SK-N-SH (cell line): Measurements from ENCODE around the gene USB1. TPM values are rescaled to one million over a fixed set of nuclear protein-coding genes. Genes with fewer than 3 reads are reported as not detected.

Source experiments
- CTCF ChIA-PET: fragments of 300-600, 350-600 bp; formaldehyde crosslinking; extraction: SDS; loops from one replicate; lab custom pipeline; 2021; lab: Yijun Ruan, JAX
- POLR2A ChIA-PET: fragments of 350-600 bp; sonication (Branson Sonifier 250); formaldehyde crosslinking; extraction: SDS; loops from one replicate; lab custom pipeline; 2020; ENCODE audit warnings: antibody characterized with exemption, inconsistent platforms; lab: Yijun Ruan, JAX
- DNase-seq: peaks from one replicate; pipeline ENCODE4 v3.0.0; 2012
- H2AFZ ChIP-seq: fragments of 200-600 bp; sonication (generic); 2 replicates; pipeline ENCODE4 v1.8.1; 2016; ENCODE audit warnings: antibody characterized with exemption, mild to moderate bottlenecking, low read depth
- H3F3A ChIP-seq: fragments of 200-600 bp; sonication (generic); replicated peaks from 2 replicates; pipeline ENCODE3; 2016; ENCODE audit warnings: antibody characterized with exemption, mild to moderate bottlenecking; ENCODE audit not compliant: insufficient read depth
- H3K27ac ChIP-seq, 2 experiments: fragments of 200-500 bp in 1 of 2; fragments of 200-600 bp in 1 of 2; sonication (Bioruptor generic) in 1 of 2; sonication (generic), shearing (Covaris generic) in 1 of 2; 2 replicates each; pipeline versions ENCODE4 v1.5.1 to v1.6.1; 2014 to 2016; ENCODE audit warnings: low read depth in 2 of 2, inconsistent platforms in 1 of 2, low read length in 1 of 2, mild to moderate bottlenecking in 1 of 2, mixed read lengths in 1 of 2
- H3K27me3 ChIP-seq: fragments of 200-600 bp; sonication (generic), shearing (Covaris generic); 2 replicates; pipeline ENCODE4 v1.6.1; 2016; ENCODE audit warnings: mixed run types; ENCODE audit not compliant: insufficient read depth
- H3K36me3 ChIP-seq, 2 experiments: fragments of 200-500 bp in 1 of 2; fragments of 200-600 bp in 1 of 2; sonication (Bioruptor generic) in 1 of 2; sonication (generic) in 1 of 2; replicated peaks in 1 of 2; 2 replicates each; pipeline versions ENCODE3 to v1.5.1; 2014 to 2016; ENCODE audit warnings: low read length in 1 of 2, mild to moderate bottlenecking in 1 of 2; ENCODE audit not compliant: insufficient read depth in 2 of 2, control insufficient read depth in 1 of 2
- H3K4me1 ChIP-seq, 2 experiments: fragments of 200-500 bp in 1 of 2; fragments of 200-600 bp in 1 of 2; sonication (Bioruptor generic) in 1 of 2; sonication (generic), shearing (Covaris generic) in 1 of 2; 2 replicates each; pipeline versions ENCODE4 v1.5.1 to v1.6.1; 2014 to 2016; ENCODE audit warnings: low read depth in 1 of 2, low read length in 1 of 2, mixed run types in 1 of 2; ENCODE audit not compliant: insufficient read depth in 2 of 2, control insufficient read depth in 1 of 2
- H3K4me2 ChIP-seq: fragments of 200-600 bp; sonication (generic), shearing (Covaris generic); 2 replicates; pipeline ENCODE4 v1.6.1; 2017; ENCODE audit warnings: mixed run types
- H3K4me3 ChIP-seq, 2 experiments: fragments of 200-500 bp in 1 of 2; fragments of 200-600 bp in 1 of 2; sonication (Bioruptor generic) in 1 of 2; sonication (generic), shearing (Covaris generic) in 1 of 2; 2 replicates each; pipeline versions ENCODE4 v1.5.1 to v1.8.1; 2014 to 2016; ENCODE audit warnings: low read depth in 2 of 2, inconsistent platforms in 1 of 2, low read length in 1 of 2, mild to moderate bottlenecking in 1 of 2, mixed read lengths in 1 of 2, moderate library complexity in 1 of 2
- H3K79me2 ChIP-seq: fragments of 200-600 bp; sonication (generic); 2 replicates; pipeline ENCODE4 v1.8.1; 2017; ENCODE audit warnings: mild to moderate bottlenecking; ENCODE audit not compliant: insufficient read depth
- H3K9ac ChIP-seq: fragments of 200-600 bp; sonication (generic); 2 replicates; pipeline ENCODE4 v1.6.1; 2017; ENCODE audit warnings: mixed run types
- H3K9me2 ChIP-seq: fragments of 200-600 bp; sonication (generic); 2 replicates; pipeline ENCODE4 v1.6.1; 2017; ENCODE audit warnings: mixed run types
- H3K9me3 ChIP-seq: fragments of 200-600 bp; sonication (generic); 2 replicates; pipeline ENCODE4 v1.6.1; 2017; ENCODE audit warnings: mixed run types, mild to moderate bottlenecking, moderate library complexity
- H4K20me1 ChIP-seq: fragments of 200-600 bp; sonication (generic); 2 replicates; pipeline ENCODE4 v1.6.1; 2017; ENCODE audit warnings: mild to moderate bottlenecking, mixed run types; ENCODE audit not compliant: insufficient read depth
- CHD2 ChIP-seq: fragments of 150-350 bp; IDR thresholded peaks from 2 replicates; pipeline ENCODE4 v1.6.1; 2018; ENCODE audit warnings: low read length; ENCODE audit not compliant: partially characterized antibody
- ELF1 ChIP-seq: IDR thresholded peaks from 2 replicates; pipeline ENCODE4 v1.4.0; 2012
- EP300 ChIP-seq, 2 experiments: IDR thresholded peaks; 2 replicates each; pipeline versions ENCODE4 v1.4.0 to v1.6.1; 2012; ENCODE audit warnings: borderline replicate concordance in 1 of 2, low read depth in 1 of 2, low read length in 1 of 2
- EZH2phosphoT487 ChIP-seq: fragments of 200-600 bp; sonication (generic); IDR thresholded peaks from 2 replicates; pipeline ENCODE4 v1.6.1; 2017; ENCODE audit warnings: low read depth, mixed run types, mild to moderate bottlenecking, antibody characterized with exemption, moderate library complexity, borderline replicate concordance
- FOSL2 ChIP-seq: IDR thresholded peaks from 2 replicates; pipeline ENCODE4 v1.4.0; 2012; ENCODE audit warnings: low read depth, mild to moderate bottlenecking, moderate library complexity, borderline replicate concordance
- FOXJ3 ChIP-seq: sonication (generic); formaldehyde crosslinking; IDR thresholded peaks from 2 replicates; pipeline ENCODE4 v1.5.1; 2020; ENCODE audit warnings: mild to moderate bottlenecking, missing genetic modification reagents
- GABPA ChIP-seq: IDR thresholded peaks from 2 replicates; pipeline ENCODE4 v1.4.0; 2012; ENCODE audit warnings: low read depth, mild to moderate bottlenecking
- GATA2 ChIP-seq: sonication (generic); formaldehyde crosslinking; IDR thresholded peaks from 2 replicates; pipeline ENCODE4 v1.5.0; 2020; ENCODE audit warnings: mild to moderate bottlenecking, missing genetic modification reagents
- JUND ChIP-seq: IDR thresholded peaks from 2 replicates; pipeline ENCODE4 v1.4.0; 2012
- MEF2A ChIP-seq: IDR thresholded peaks from 2 replicates; pipeline ENCODE4 v1.4.0; 2012; ENCODE audit warnings: low read depth, borderline replicate concordance
- MXI1 ChIP-seq: IDR thresholded peaks from 2 replicates; pipeline ENCODE4 v1.6.1; 2012; ENCODE audit warnings: mild to moderate bottlenecking, low read depth, low read length, improper control_type of control experiment
- NFIC ChIP-seq: IDR thresholded peaks from 2 replicates; pipeline ENCODE4 v1.4.0; 2012; ENCODE audit warnings: borderline replicate concordance
- POLR2AphosphoS5 ChIP-seq: IDR thresholded peaks from 2 replicates; pipeline ENCODE4 v1.6.1; 2012; ENCODE audit warnings: low read depth, low read length
- RAD21 ChIP-seq: IDR thresholded peaks from 2 replicates; pipeline ENCODE4 v1.6.1; 2012; ENCODE audit warnings: mild to moderate bottlenecking, low read length
- RCOR1 ChIP-seq: fragments of 150-350 bp; IDR thresholded peaks from 2 replicates; pipeline ENCODE4 v1.6.1; 2017; ENCODE audit warnings: antibody characterized with exemption, low read length
- SIN3A ChIP-seq: IDR thresholded peaks from 2 replicates; pipeline ENCODE4 v1.6.1; 2012; ENCODE audit warnings: low read depth, mild to moderate bottlenecking, low read length, moderate library complexity, borderline replicate concordance
- SMC3 ChIP-seq: IDR thresholded peaks from 2 replicates; pipeline ENCODE4 v1.6.1; 2012; ENCODE audit warnings: low read depth, low read length, improper control_type of control experiment
- TEAD4 ChIP-seq: IDR thresholded peaks from 2 replicates; pipeline ENCODE4 v1.4.0; 2012; ENCODE audit warnings: mild to moderate bottlenecking, borderline replicate concordance; ENCODE audit not compliant: insufficient read depth
- WGBS: methylation state at CpG from one replicate; pipeline ENCODE4 v1.1.6; 2017; ENCODE audit warnings: low lambda C conversion rate; 5-methylcytosine and 5-hydroxymethylcytosine counted together
- polyA plus RNA-seq, 3 experiments: library from polyadenylated mRNA; depleted of rRNA; stranded (reverse); fragments of >200 nt; gene quantifications; 2 replicates each; pipeline ENCODE4 v1.2.3, GENCODE V29; 2012
- TF ChIP-seq, protein P1 (sequence below): fragments of 150-350 bp; IDR thresholded peaks from 2 replicates; pipeline ENCODE4 v1.6.1; 2016; ENCODE audit warnings: mild to moderate bottlenecking, low read depth, low read length
- TF ChIP-seq, protein P2 (sequence below): IDR thresholded peaks from 2 replicates; pipeline ENCODE4 v1.6.1; 2012; ENCODE audit warnings: mild to moderate bottlenecking, low read depth, low read length, moderate library complexity
- TF ChIP-seq, protein P3 (sequence below): IDR thresholded peaks from 2 replicates; pipeline ENCODE4 v1.4.0; 2012; ENCODE audit warnings: low read depth
- TF ChIP-seq, protein P4 (sequence below): fragments of 150-350 bp; IDR thresholded peaks from 2 replicates; pipeline ENCODE4 v1.6.1; 2017; ENCODE audit warnings: antibody characterized with exemption, low read length, low read depth, borderline replicate concordance
- TF ChIP-seq, protein P5 (sequence below): IDR thresholded peaks from 2 replicates; pipeline ENCODE4; 2012

Gene USB1
- polyA plus RNA-seq, 1 of the 3 experiments (the other 2 are of a cell fraction), result 94.1 TPM

DNA sequence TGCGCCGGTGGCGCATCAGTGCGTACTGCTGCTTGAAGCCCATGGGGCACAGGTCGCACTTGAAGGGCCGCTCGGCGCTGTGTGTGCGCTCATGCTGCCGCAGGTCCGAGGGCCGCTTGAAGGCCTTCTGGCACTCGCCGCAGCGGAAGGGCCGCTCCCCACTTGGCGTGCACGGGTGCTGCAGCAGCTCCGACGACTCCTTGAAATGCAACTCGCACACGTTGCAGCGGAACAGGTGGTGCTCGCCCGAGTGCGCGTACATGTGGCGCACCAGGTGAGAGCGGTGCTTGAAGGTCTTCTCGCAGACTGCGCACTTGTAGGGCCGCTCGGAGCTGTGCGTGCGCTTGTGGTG lies 4.1 kb upstream of the USB1 start:
- no peak for DNase-seq
- peaks cover 0 to 35% of the 10 kb centered on the region in 2 experiments for H3K36me3 ChIP-seq

DNA sequence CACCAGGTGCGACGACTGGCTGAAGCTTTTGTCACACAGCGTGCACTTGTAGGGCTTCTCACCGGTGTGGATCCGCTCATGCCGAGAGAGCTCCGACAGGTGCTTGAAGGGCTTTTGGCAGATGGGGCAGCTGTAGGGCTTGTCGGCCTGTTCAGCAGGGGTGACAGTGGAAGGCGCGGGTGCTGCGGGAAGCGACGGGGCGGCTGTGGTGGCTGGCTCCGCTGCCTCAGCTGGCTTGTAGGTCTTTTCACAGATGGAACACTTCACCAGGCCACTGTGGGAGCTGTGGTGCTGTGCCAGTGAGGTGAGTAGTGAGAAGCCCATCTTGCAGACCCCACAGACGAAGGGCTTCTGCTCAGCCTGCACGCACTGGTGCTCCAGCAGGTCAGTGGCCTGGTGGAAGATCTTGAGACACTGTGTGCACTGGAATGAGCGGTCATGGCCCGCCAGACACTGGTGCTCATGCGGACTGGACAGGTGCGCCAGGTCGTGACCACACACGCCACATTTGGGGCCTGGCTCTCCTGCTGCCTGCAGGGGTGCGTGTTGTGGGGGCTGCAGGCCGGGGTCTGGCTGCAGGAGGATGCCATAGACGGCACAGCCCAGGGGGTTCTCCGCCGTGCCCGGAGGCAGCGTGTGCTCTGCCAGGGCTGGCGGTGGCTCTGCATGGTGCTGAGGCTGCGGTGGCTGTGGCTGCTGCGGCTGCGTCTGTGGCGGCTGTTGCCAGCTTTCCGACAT lies 3.5 kb upstream of the USB1 start:
- ChIA-PET CTCF (interaction anchor here (1.3 to 6.2 kb wide), 3 partner anchors 54 to 241 kb away, joined by 3 to 71 read pairs (median 5); no protein-coding TSS in a partner anchor), POLR2A (no interaction called here)
- TF ChIP-seq TEAD4 (no peak), JUND (no peak), GABPA (no peak), ELF1 (no peak)
- TF ChIP-seq, protein P1, sequence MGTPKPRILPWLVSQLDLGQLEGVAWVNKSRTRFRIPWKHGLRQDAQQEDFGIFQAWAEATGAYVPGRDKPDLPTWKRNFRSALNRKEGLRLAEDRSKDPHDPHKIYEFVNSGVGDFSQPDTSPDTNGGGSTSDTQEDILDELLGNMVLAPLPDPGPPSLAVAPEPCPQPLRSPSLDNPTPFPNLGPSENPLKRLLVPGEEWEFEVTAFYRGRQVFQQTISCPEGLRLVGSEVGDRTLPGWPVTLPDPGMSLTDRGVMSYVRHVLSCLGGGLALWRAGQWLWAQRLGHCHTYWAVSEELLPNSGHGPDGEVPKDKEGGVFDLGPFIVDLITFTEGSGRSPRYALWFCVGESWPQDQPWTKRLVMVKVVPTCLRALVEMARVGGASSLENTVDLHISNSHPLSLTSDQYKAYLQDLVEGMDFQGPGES, result no peak
- TF ChIP-seq, protein P2, sequence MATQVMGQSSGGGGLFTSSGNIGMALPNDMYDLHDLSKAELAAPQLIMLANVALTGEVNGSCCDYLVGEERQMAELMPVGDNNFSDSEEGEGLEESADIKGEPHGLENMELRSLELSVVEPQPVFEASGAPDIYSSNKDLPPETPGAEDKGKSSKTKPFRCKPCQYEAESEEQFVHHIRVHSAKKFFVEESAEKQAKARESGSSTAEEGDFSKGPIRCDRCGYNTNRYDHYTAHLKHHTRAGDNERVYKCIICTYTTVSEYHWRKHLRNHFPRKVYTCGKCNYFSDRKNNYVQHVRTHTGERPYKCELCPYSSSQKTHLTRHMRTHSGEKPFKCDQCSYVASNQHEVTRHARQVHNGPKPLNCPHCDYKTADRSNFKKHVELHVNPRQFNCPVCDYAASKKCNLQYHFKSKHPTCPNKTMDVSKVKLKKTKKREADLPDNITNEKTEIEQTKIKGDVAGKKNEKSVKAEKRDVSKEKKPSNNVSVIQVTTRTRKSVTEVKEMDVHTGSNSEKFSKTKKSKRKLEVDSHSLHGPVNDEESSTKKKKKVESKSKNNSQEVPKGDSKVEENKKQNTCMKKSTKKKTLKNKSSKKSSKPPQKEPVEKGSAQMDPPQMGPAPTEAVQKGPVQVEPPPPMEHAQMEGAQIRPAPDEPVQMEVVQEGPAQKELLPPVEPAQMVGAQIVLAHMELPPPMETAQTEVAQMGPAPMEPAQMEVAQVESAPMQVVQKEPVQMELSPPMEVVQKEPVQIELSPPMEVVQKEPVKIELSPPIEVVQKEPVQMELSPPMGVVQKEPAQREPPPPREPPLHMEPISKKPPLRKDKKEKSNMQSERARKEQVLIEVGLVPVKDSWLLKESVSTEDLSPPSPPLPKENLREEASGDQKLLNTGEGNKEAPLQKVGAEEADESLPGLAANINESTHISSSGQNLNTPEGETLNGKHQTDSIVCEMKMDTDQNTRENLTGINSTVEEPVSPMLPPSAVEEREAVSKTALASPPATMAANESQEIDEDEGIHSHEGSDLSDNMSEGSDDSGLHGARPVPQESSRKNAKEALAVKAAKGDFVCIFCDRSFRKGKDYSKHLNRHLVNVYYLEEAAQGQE, result no peak
- TF ChIP-seq, protein P3, sequence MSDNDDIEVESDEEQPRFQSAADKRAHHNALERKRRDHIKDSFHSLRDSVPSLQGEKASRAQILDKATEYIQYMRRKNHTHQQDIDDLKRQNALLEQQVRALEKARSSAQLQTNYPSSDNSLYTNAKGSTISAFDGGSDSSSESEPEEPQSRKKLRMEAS, result no peak

More for the DNA sequence above, 4.1 kb upstream of the USB1 start:
- H3K79me2 ChIP-seq, result peaks cover 20% of the 10 kb centered on the region
- H3K27ac ChIP-seq, result no peak overlapping the region
- CTCF ChIA-PET, result interaction anchor here (1.6 to 6.2 kb wide), 3 partner anchors 91 to 240 kb away, joined by 4 to 71 read pairs (median 5); no protein-coding TSS in a partner anchor
- TF ChIP-seq, protein P4, sequence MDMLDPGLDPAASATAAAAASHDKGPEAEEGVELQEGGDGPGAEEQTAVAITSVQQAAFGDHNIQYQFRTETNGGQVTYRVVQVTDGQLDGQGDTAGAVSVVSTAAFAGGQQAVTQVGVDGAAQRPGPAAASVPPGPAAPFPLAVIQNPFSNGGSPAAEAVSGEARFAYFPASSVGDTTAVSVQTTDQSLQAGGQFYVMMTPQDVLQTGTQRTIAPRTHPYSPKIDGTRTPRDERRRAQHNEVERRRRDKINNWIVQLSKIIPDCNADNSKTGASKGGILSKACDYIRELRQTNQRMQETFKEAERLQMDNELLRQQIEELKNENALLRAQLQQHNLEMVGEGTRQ, result no peak
- TF ChIP-seq MEF2A (no peak), GATA2 (no peak), RAD21 (no peak), EP300 (IDR thresholded peaks at IDR 0.05; ENCODE audit: borderline replicate concordance in 1 of 2, low read depth in 1 of 2, low read length in 1 of 2) (no peak), SMC3 (no peak), POLR2AphosphoS5 (no peak), SIN3A (no peak), CHD2 (no peak), TEAD4 (no peak), RCOR1 (no peak), EZH2phosphoT487 (no peak), FOXJ3 (no peak), MXI1 (no peak), NFIC (no peak), GABPA (no peak), FOSL2 (no peak)
- TF ChIP-seq, protein P1, result no peak
- TF ChIP-seq, protein P5, sequence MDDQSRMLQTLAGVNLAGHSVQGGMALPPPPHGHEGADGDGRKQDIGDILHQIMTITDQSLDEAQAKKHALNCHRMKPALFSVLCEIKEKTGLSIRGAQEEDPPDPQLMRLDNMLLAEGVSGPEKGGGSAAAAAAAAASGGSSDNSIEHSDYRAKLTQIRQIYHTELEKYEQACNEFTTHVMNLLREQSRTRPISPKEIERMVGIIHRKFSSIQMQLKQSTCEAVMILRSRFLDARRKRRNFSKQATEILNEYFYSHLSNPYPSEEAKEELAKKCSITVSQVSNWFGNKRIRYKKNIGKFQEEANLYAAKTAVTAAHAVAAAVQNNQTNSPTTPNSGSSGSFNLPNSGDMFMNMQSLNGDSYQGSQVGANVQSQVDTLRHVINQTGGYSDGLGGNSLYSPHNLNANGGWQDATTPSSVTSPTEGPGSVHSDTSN, result no peak
- H3K9me3 ChIP-seq, result no peaks in the 10 kb centered on the region
- POLR2A ChIA-PET, result no interaction called here
- H3K4me2 ChIP-seq, result no peak overlapping the region
- no peaks in the 10 kb centered on the region for H3K27me3 ChIP-seq
- no peak overlapping the region for H2AFZ ChIP-seq
- no peak overlapping the region for H3K4me3 ChIP-seq
- H4K20me1 ChIP-seq, result 0 out of 2 replicates have a peak, but pooled peaks cover 6% of the 10 kb centered on the region
- no peaks in the 10 kb centered on the region for H3K9me2 ChIP-seq
- peaks cover 4% of the 10 kb centered on the region for H3F3A ChIP-seq
- no peak overlapping the region for H3K9ac ChIP-seq
- peaks cover 0 to 17% of the 10 kb centered on the region in 2 experiments; a peak in 2 of 4 replicates for H3K4me1 ChIP-seq
- 97% methylated on average over 28 of the region's 35 CpGs for WGBS

More for the DNA sequence above, 3.5 kb upstream of the USB1 start:
- H3K36me3 ChIP-seq, result peaks cover 0 to 35% of the 10 kb centered on the region in 2 experiments
- no peak overlapping the region for H3K4me3 ChIP-seq
- no peak overlapping the region for H2AFZ ChIP-seq
- H3K79me2 ChIP-seq, result peaks cover 20% of the 10 kb centered on the region
- no peak overlapping the region for H3K4me2 ChIP-seq
- no peaks in the 10 kb centered on the region for H3K9me2 ChIP-seq
- H3K27ac ChIP-seq, result no peak overlapping the region
- peaks cover 0 to 18% of the 10 kb centered on the region in 2 experiments; a peak in 2 of 4 replicates for H3K4me1 ChIP-seq
- H3F3A ChIP-seq, result peaks cover 4% of the 10 kb centered on the region
- H3K9me3 ChIP-seq, result no peaks in the 10 kb centered on the region
- WGBS, result 96% methylated on average over 18 of the region's 36 CpGs
- DNase-seq, result no peak
- no peak overlapping the region for H3K9ac ChIP-seq
- H3K27me3 ChIP-seq, result no peaks in the 10 kb centered on the region
- 0 out of 2 replicates have a peak, but pooled peaks cover 6% of the 10 kb centered on the region for H4K20me1 ChIP-seq
